ENCODE data around the gene PUM1.

Gene PUM1

GRCh38 chr1:30887485-30888315 is 177.8 kb downstream of the PUM1 start:
- no peak overlapping the region; the same call in 1 of the 2 replicates for H3K9ac ChIP-seq (ENCODE audit: low read depth, low read length)
- no peaks in the 10 kb centered on the region for H3K36me3 ChIP-seq (ENCODE audit: control insufficient read depth, insufficient read depth, low read length)
- H3K9me3 ChIP-seq (ENCODE audit: control insufficient read depth, insufficient read depth, low read length), result no peaks in the 10 kb centered on the region
- H3K27me3 ChIP-seq (ENCODE audit: control insufficient read depth, insufficient read depth, low read length), result no peaks in the 10 kb centered on the region
- H3K4me1 ChIP-seq (ENCODE audit: control insufficient read depth, insufficient read depth, low read length), result peaks cover 26% of the 10 kb centered on the region
- peak overlapping the region; percentile 32 for H3K27ac ChIP-seq (ENCODE audit: low read depth, low read length)
- H3K4me3 ChIP-seq (ENCODE audit: low read depth, low read length), result no peak overlapping the region

GRCh38 chr1:30886710-30887428 is 178.6 kb downstream of the PUM1 start:
- Histone ChIP-seq H3K27ac (ENCODE audit: low read depth, low read length) (no peak overlapping the region), H3K9me3 (ENCODE audit: control insufficient read depth, insufficient read depth, low read length) (no peaks in the 10 kb centered on the region), H3K36me3 (ENCODE audit: control insufficient read depth, insufficient read depth, low read length) (no peaks in the 10 kb centered on the region), H3K9ac (ENCODE audit: low read depth, low read length) (no peak overlapping the region), H3K27me3 (ENCODE audit: control insufficient read depth, insufficient read depth, low read length) (no peaks in the 10 kb centered on the region), H3K4me1 (ENCODE audit: control insufficient read depth, insufficient read depth, low read length) (peaks cover 26% of the 10 kb centered on the region), H3K4me3 (ENCODE audit: low read depth, low read length) (no peak overlapping the region)

- no peak overlapping the region for H3K27ac ChIP-seq (ENCODE audit: low read depth, low read length)
- peaks cover 29% of the 10 kb centered on the region for H3K4me1 ChIP-seq (ENCODE audit: control insufficient read depth, insufficient read depth, low read length)
- no peak overlapping the region for H3K9ac ChIP-seq (ENCODE audit: low read depth, low read length)
- no peaks in the 10 kb centered on the region for H3K27me3 ChIP-seq (ENCODE audit: control insufficient read depth, insufficient read depth, low read length)
- H3K9me3 ChIP-seq (ENCODE audit: control insufficient read depth, insufficient read depth, low read length), result no peaks in the 10 kb centered on the region
- no peak overlapping the region for H3K4me3 ChIP-seq (ENCODE audit: low read depth, low read length)
- H3K36me3 ChIP-seq (ENCODE audit: control insufficient read depth, insufficient read depth, low read length), result no peaks in the 10 kb centered on the region
Observed at GRCh38 chr1:30885570-30886522, 179.7 kb downstream of the PUM1 start.

GRCh38 chr1:30884723-30885122 is 180.8 kb downstream of the PUM1 start:
- Histone ChIP-seq H3K4me3 (ENCODE audit: low read depth, low read length) (no peak overlapping the region), H3K9ac (ENCODE audit: low read depth, low read length) (no peak overlapping the region), H3K27me3 (ENCODE audit: control insufficient read depth, insufficient read depth, low read length) (no peaks in the 10 kb centered on the region), H3K36me3 (ENCODE audit: control insufficient read depth, insufficient read depth, low read length) (no peaks in the 10 kb centered on the region), H3K4me1 (ENCODE audit: control insufficient read depth, insufficient read depth, low read length) (peaks cover 38% of the 10 kb centered on the region), H3K27ac (ENCODE audit: low read depth, low read length) (no peak overlapping the region), H3K9me3 (ENCODE audit: control insufficient read depth, insufficient read depth, low read length) (no peaks in the 10 kb centered on the region)

- Histone ChIP-seq H3K27ac (ENCODE audit: low read depth, low read length) (no peak overlapping the region), H3K4me3 (ENCODE audit: low read depth, low read length) (no peak overlapping the region), H3K27me3 (ENCODE audit: control insufficient read depth, insufficient read depth, low read length) (no peaks in the 10 kb centered on the region), H3K4me1 (ENCODE audit: control insufficient read depth, insufficient read depth, low read length) (peaks cover 40% of the 10 kb centered on the region), H3K9me3 (ENCODE audit: control insufficient read depth, insufficient read depth, low read length) (no peaks in the 10 kb centered on the region), H3K9ac (ENCODE audit: low read depth, low read length) (no peak overlapping the region), H3K36me3 (ENCODE audit: control insufficient read depth, insufficient read depth, low read length) (no peaks in the 10 kb centered on the region)
Observed at GRCh38 chr1:30883389-30884172, 181.9 kb downstream of the PUM1 start.

- Histone ChIP-seq H3K4me1 (ENCODE audit: control insufficient read depth, insufficient read depth, low read length) (peaks cover 33% of the 10 kb centered on the region), H3K9ac (ENCODE audit: low read depth, low read length) (no peak overlapping the region), H3K27ac (ENCODE audit: low read depth, low read length) (no peak overlapping the region), H3K9me3 (ENCODE audit: control insufficient read depth, insufficient read depth, low read length) (no peaks in the 10 kb centered on the region), H3K36me3 (ENCODE audit: control insufficient read depth, insufficient read depth, low read length) (no peaks in the 10 kb centered on the region), H3K4me3 (ENCODE audit: low read depth, low read length) (no peak overlapping the region), H3K27me3 (ENCODE audit: control insufficient read depth, insufficient read depth, low read length) (no peaks in the 10 kb centered on the region)
Observed at GRCh38 chr1:30882678-30883388, 182.7 kb downstream of the PUM1 start.

All from HUES48 (cell line).